Parietal lobe (tissue), 2 donors: ENCODE results near the gene PLEKHH1. TPM values are rescaled to one million over a fixed set of nuclear protein-coding genes. Genes with fewer than 3 reads are reported as not detected.

Experiments
- small RNA-seq: library from RNA; depleted of rRNA; stranded (forward); fragments of <200 nt; gene quantifications from one replicate; pipeline ENCODE3, GENCODE V24; 2014; ENCODE audit warnings: low replicate concordance
- total RNA-seq: library from RNA; depleted of rRNA; stranded (reverse); fragments of >200 nt; gene quantifications from one replicate; pipeline ENCODE4 v1.2.3, GENCODE V29; 2014

PLEKHH1 gene
- 37.2 TPM for total RNA-seq

GRCh38 chr14:67532998-67533753, at the start of gene PLEKHH1:
Gene PLEKHH1 (plus strand): TSS chr14:67533290. CDS start chr14:67541868, 8,578 bp downstream.

GRCh38 chr14:67487937-67488893, 44.9 kb upstream of the PLEKHH1 start, which contains the start of gene TMEM229B:
Gene TMEM229B (minus strand): TSS chr14:67488721. CDS start chr14:67473923, 14,798 bp downstream.

GRCh38 chr14:67599698-67600561, 66.8 kb downstream of the PLEKHH1 start, which contains the start of gene PIGH:
Gene PIGH (minus strand): TSS chr14:67600268. CDS start chr14:67600203, 65 bp downstream.

GRCh38 chr14:67619446-67620216, 86.5 kb downstream of the PLEKHH1 start, which contains the start of gene ARG2:
Gene ARG2 (plus strand): TSS chr14:67619920. CDS start chr14:67619978, 58 bp downstream.

Small RNAs within 50 kb of the gene (small RNA-seq; reads per million reads assigned to genes)
- gene AL132640.3, result not detected
- not detected for gene RF00019

Other genes with a start within 250 kb of the PLEKHH1 start
- 138 TPM for gene ATP6V1D, start 173.5 kb upstream of the PLEKHH1 start, total RNA-seq
- gene EIF2S1, start 173.0 kb upstream of the PLEKHH1 start, total RNA-seq, result 86.4 TPM
- not detected for gene PLEK2, start 121.1 kb upstream of the PLEKHH1 start, total RNA-seq
- 19.1 TPM for gene TMEM229B, start 44.6 kb upstream of the PLEKHH1 start, total RNA-seq
- gene PIGH, start 67.0 kb downstream of the PLEKHH1 start, total RNA-seq, result 29.4 TPM
- gene ARG2, start 86.6 kb downstream of the PLEKHH1 start, total RNA-seq, result 40.7 TPM
- 62.0 TPM for gene VTI1B, start 141.3 kb downstream of the PLEKHH1 start, total RNA-seq
- 124 TPM for gene RDH11, start 162.5 kb downstream of the PLEKHH1 start, total RNA-seq
- not detected for gene RDH12, start 168.6 kb downstream of the PLEKHH1 start, total RNA-seq